GM18511 (cell line): ENCODE measurements around the gene PP2D1.
A peak's percentile ranks its signal among the peaks of the same experiment; 100 is the strongest.
"Not testable (repeated sequence)": the region's sequence is repeated elsewhere in the genome, so short reads cannot be mapped to it uniquely, and the experiment has no call there.

Experiments used
- ATAC-seq: cut with Tn5 transposase; IDR thresholded peaks from one replicate; pipeline ENCODE4 v1.9.1; 2021; ENCODE audit warnings: mild to moderate bottlenecking, moderate library complexity; ENCODE audit not compliant: unreplicated experiment

PP2D1 gene

GRCh38 chr3:20040548-20041196, 28.6 kb upstream of the PP2D1 start:
- peak; percentile 47 for ATAC-seq

- ATAC-seq = peak; percentile 57
These were observed 27.9 kb upstream of the PP2D1 start, which contains the start of gene KAT2B for GRCh38 chr3:20039765-20040547. KAT2B (plus strand) TSS chr3:20040446; CDS start chr3:20040478, 32 bp downstream.

- ATAC-seq = no peak
These were observed 27.4 kb upstream of the PP2D1 start for GRCh38 chr3:20039466-20039764.

- ATAC-seq = no peak
These were observed 26.8 kb upstream of the PP2D1 start for GRCh38 chr3:20038699-20039465.

GRCh38 chr3:20037255-20037996, 25.4 kb upstream of the PP2D1 start:
- ATAC-seq = no peak

GRCh38 chr3:20035019-20035418, 23.0 kb upstream of the PP2D1 start:
- no peak for ATAC-seq

- not testable (repeated sequence) for ATAC-seq
These were observed 19.9 kb upstream of the PP2D1 start for GRCh38 chr3:20031939-20032338.

GRCh38 chr3:20028905-20029331, 16.9 kb upstream of the PP2D1 start:
- ATAC-seq = no peak

- ATAC-seq = no peak
These were observed 15.1 kb upstream of the PP2D1 start for GRCh38 chr3:20027136-20027535.

- no peak for ATAC-seq
These were observed 11.8 kb upstream of the PP2D1 start for GRCh38 chr3:20023623-20024405.

- ATAC-seq = no peak
These were observed 11.0 kb upstream of the PP2D1 start for GRCh38 chr3:20022954-20023622.

- not testable (repeated sequence) for ATAC-seq
These were observed 4.0 kb upstream of the PP2D1 start for GRCh38 chr3:20016076-20016475.

- ATAC-seq = no peak
These were observed 3.5 kb upstream of the PP2D1 start for GRCh38 chr3:20015525-20015924.

- ATAC-seq = no peak
These were observed 1.3 kb upstream of the PP2D1 start for GRCh38 chr3:20013396-20013795.

- ATAC-seq = no peak
These were observed 3.4 kb downstream of the PP2D1 start for GRCh38 chr3:20008646-20009045.

- no peak for ATAC-seq
These were observed 4.1 kb downstream of the PP2D1 start for GRCh38 chr3:20007960-20008359.

GRCh38 chr3:20001932-20002331, 10.1 kb downstream of the PP2D1 start:
- ATAC-seq = no peak

GRCh38 chr3:19997502-19997901, 14.6 kb downstream of the PP2D1 start:
- ATAC-seq = no peak

- ATAC-seq = no peak
These were observed 17.3 kb downstream of the PP2D1 start for GRCh38 chr3:19994796-19995195.

GRCh38 chr3:19988904-19989303, 23.2 kb downstream of the PP2D1 start:
- not testable (repeated sequence) for ATAC-seq
